Activated CD4-positive, alpha-beta T cell treated with anti-CD3 and anti-CD28 coated beads for 36 hours (primary cell): Measurements from ENCODE around the gene RARRES2. TPM values are rescaled to one million over a fixed set of nuclear protein-coding genes. Genes with fewer than 3 reads are reported as not detected.

Experiments used
- ATAC-seq: fragments of 200-7000 bp; cut with Tn5 transposase; one replicate; pipeline ENCODE4 v1.10.0; 2021; ENCODE audit warnings: mild to moderate bottlenecking, moderate library complexity
- CTCF ChIA-PET: fragments of 350-600 bp; sonication (Branson Sonifier 250); formaldehyde crosslinking; loops from one replicate; lab custom pipeline; 2021; ENCODE audit warnings: antibody characterized with exemption; lab: Charles Lee
- POLR2A ChIA-PET: fragments of 350-600 bp; sonication (Branson Sonifier 250); formaldehyde crosslinking; loops from one replicate; lab custom pipeline; 2021; ENCODE audit warnings: antibody characterized with exemption, inconsistent platforms; lab: Charles Lee
- DNase-seq: peaks from one replicate; pipeline ENCODE4 v3.0.0-alpha.2; 2020
- H3K27ac Mint-ChIP-seq: one replicate; pipeline ENCODE4 v1.8.0; 2021; ENCODE audit warnings: mixed read lengths
- H3K27me3 Mint-ChIP-seq: one replicate; pipeline ENCODE4 v1.8.0; 2021; ENCODE audit warnings: mixed read lengths
- H3K36me3 Mint-ChIP-seq: one replicate; pipeline ENCODE4 v1.8.0; 2021; ENCODE audit warnings: low read depth, mixed read lengths
- H3K4me1 Mint-ChIP-seq: one replicate; pipeline ENCODE4 v1.8.0; 2021; ENCODE audit warnings: mixed read lengths
- H3K4me3 Mint-ChIP-seq: one replicate; pipeline ENCODE4 v1.8.0; 2021; ENCODE audit warnings: mild to moderate bottlenecking, moderate library complexity, mixed read lengths
- H3K9me3 Mint-ChIP-seq: one replicate; pipeline ENCODE4 v1.8.0; 2021; ENCODE audit warnings: low read depth, mixed read lengths
- intact Hi-C, 2 experiments: fragments of 100-400 bp; cut with DNase I in 1 of 2; cut with micrococcal nuclease in 1 of 2; formaldehyde crosslinking; loops; one replicate each; pipeline versions ENCODE4 v1.14.2 to v1.15.1; 2022 to 2024; cut with DNase I, micrococcal nuclease
- total RNA-seq, 2 experiments: library from RNA; stranded (reverse); gene quantifications; one replicate each; pipeline ENCODE4 v1.2.3, GENCODE V29; 2021

RARRES2 gene
- total RNA-seq, 2 experiments from 2014 or later = not detected

- Mint-ChIP-seq H3K27me3 (no peaks in the 10 kb centered on the region), H3K4me1 (peaks cover 5% of the 10 kb centered on the region), H3K27ac (no peak overlapping the region), H3K36me3 (no peaks in the 10 kb centered on the region), H3K4me3 (no peak overlapping the region), H3K9me3 (no peaks in the 10 kb centered on the region)
- ChIA-PET POLR2A (no interaction called here), CTCF (no interaction called here)
- intact Hi-C loops = no loop called here
- DNase-seq (no peak), ATAC-seq (no peak)
Measured at GRCh38 chr7:150351587-150352194, 10.3 kb upstream of the RARRES2 start.

DNA sequence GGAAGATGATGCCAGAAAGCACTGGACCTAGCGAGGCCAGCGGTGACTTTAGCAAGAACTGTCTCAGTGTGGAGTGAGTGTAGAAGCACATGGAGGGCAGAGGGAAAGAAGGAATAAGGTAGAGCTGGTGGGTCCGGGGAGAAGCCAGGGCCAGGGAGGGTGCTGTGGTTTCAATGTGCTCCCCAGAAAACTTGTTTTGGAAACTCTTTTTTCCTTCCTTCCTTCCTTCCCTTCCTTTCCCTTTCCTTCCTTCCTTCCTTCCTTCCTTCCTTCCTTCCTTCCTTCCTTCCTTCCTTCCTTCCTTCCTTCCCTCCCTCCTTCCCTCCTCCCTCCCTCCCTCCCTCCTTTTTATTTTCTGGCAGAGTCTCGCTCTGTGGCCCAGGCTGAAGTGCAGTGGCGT lies 5.5 kb upstream of the RARRES2 start:
- DNase-seq (no peak), ATAC-seq (no peak)
- H3K4me1 Mint-ChIP-seq = no peaks in the 10 kb centered on the region
- peaks cover 5% of the 10 kb centered on the region for H3K36me3 Mint-ChIP-seq
- ChIA-PET POLR2A (no interaction called here), CTCF (no interaction called here)
- peaks cover 4% of the 10 kb centered on the region for H3K9me3 Mint-ChIP-seq
- intact Hi-C loops = no loop called here
- no peak overlapping the region for H3K27ac Mint-ChIP-seq
- no peak overlapping the region for H3K4me3 Mint-ChIP-seq
- H3K27me3 Mint-ChIP-seq = peaks cover 13% of the 10 kb centered on the region

GRCh38 chr7:150345012-150345411 lies 3.6 kb upstream of the RARRES2 start:
- Mint-ChIP-seq H3K36me3 (peaks cover 5% of the 10 kb centered on the region), H3K27ac (no peak overlapping the region), H3K27me3 (peaks cover 20% of the 10 kb centered on the region), H3K9me3 (peaks cover 4% of the 10 kb centered on the region), H3K4me3 (no peak overlapping the region), H3K4me1 (peaks cover 2% of the 10 kb centered on the region)
- ATAC-seq = no peak
- ChIA-PET POLR2A (no interaction called here), CTCF (interaction anchor here (0.7 to 2.0 kb wide), 3 partner anchors 10 to 104 kb away, joined by 3 to 11 read pairs (median 3); no protein-coding TSS in a partner anchor)
- no peak for DNase-seq
- intact Hi-C loops = no loop called here

GRCh38 chr7:150344299-150344698 lies 2.9 kb upstream of the RARRES2 start:
- H3K27ac Mint-ChIP-seq = no peak overlapping the region
- ATAC-seq (no peak), DNase-seq (no peak)
- H3K4me3 Mint-ChIP-seq = no peak overlapping the region
- H3K9me3 Mint-ChIP-seq = peaks cover 4% of the 10 kb centered on the region
- peaks cover 24% of the 10 kb centered on the region for H3K27me3 Mint-ChIP-seq
- intact Hi-C loops = no loop called here
- H3K36me3 Mint-ChIP-seq = peaks cover 5% of the 10 kb centered on the region
- ChIA-PET POLR2A (no interaction called here), CTCF (interaction anchor here (1.0 to 2.0 kb wide), 2 partner anchors 11 to 67 kb away, joined by 3 to 11 read pairs; no protein-coding TSS in a partner anchor)
- H3K4me1 Mint-ChIP-seq = peaks cover 2% of the 10 kb centered on the region

DNA sequence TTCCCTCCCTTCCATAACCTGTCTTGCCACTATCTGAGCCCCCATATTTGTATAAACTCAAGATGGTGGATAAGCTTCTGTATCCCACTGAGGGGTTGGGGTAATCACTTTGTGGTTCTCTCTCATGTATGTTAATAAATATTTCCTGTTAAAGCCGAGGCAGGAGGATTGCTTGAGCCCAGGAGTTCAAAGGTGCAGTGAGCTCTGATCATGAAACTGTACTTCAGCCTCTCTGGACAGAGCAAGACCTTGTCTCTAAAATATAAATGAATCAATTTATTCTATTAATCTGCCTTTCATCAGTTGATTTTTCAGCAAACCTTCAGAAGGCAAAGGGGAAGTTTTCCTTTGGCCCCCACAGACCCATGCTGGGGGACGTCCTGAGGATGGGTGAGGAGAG lies 1.8 kb upstream of the RARRES2 start:
- Mint-ChIP-seq H3K4me3 (no peak overlapping the region), H3K27ac (no peak overlapping the region), H3K36me3 (peaks cover 5% of the 10 kb centered on the region), H3K27me3 (peaks cover 24% of the 10 kb centered on the region), H3K4me1 (peaks cover 2% of the 10 kb centered on the region), H3K9me3 (peaks cover 4% of the 10 kb centered on the region)
- ChIA-PET CTCF (interaction anchor here (0.7 to 1.0 kb wide), 2 partner anchors 68 to 862 kb away, joined by 3 read pairs; no protein-coding TSS in a partner anchor), POLR2A (no interaction called here)
- intact Hi-C loops = no loop called here
- no peak for DNase-seq
- no peak for ATAC-seq

- ChIA-PET CTCF (no interaction called here), POLR2A (no interaction called here)
- Mint-ChIP-seq H3K27me3 (peaks cover 24% of the 10 kb centered on the region), H3K4me3 (no peak overlapping the region), H3K9me3 (peaks cover 4% of the 10 kb centered on the region), H3K4me1 (peaks cover 2% of the 10 kb centered on the region), H3K27ac (no peak overlapping the region), H3K36me3 (peaks cover 7% of the 10 kb centered on the region)
- intact Hi-C loops = no loop called here
- DNase-seq = no peak
- ATAC-seq = no peak
Measured at GRCh38 chr7:150342121-150342408, 636 bp upstream of the RARRES2 start.

DNA sequence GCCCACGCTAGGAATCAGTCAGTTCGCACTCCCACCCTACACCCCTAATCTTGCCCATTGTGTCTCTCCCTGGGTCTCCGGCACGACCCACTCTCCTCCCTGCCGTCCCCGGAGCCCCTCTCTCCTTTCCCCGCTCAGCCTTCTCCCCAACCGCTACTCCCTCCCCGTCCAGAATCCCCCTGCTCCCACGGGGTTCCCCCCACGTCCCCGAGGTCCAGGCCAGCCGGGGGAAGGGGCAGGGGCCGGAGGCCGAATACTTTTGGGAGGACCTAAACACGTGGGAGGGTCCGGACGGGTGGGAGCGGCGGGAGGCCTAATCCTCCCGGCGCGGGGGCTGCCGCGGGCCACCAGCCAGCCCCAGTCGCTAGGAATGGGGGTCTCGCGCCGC lies 560 bp downstream of the RARRES2 start:
- Mint-ChIP-seq H3K36me3 (peaks cover 9% of the 10 kb centered on the region), H3K27ac (no peak overlapping the region), H3K9me3 (peaks cover 4% of the 10 kb centered on the region), H3K27me3 (peaks cover 18% of the 10 kb centered on the region), H3K4me3 (no peak overlapping the region), H3K4me1 (peaks cover 2% of the 10 kb centered on the region)
- ChIA-PET CTCF (no interaction called here), POLR2A (no interaction called here)
- ATAC-seq (no peak), DNase-seq (no peak)
- intact Hi-C loops = no loop called here

DNA sequence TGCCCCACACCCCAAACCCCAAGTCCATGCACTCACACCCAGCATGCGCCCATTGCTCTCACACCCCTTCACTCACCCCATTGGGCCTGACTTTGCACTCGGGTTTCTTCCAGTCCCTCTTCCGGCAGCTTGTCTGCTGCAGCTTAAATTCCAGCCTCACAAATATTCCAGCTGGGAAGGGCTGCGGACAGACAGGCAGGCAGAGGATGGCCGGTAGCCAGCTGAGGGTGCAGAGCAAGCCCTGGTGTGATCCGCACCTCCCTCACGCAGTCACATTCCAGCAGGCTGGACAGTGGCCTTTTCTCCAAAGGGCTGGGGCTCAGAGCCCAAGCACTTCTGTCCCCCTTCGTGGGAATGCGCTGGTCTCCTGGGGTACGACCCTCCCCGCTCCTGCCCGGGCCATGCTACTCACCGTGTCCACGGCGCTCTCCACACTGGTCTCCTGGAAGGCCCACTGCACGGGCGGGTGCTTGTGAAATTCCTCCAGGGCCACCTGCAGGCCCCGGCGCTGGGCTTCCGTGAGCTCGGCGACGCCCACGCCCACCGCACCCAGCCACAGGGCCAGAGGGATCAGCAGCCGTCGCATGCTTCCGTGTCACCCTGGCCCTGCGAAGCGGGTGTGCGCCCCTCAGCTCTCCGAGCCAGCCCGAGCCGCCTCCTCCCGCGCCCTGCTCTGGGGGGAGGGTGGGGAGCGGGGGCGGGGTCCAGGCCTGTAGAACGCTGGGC lies 1.2 kb downstream of the RARRES2 start:
- Mint-ChIP-seq H3K9me3 (peaks cover 4% of the 10 kb centered on the region), H3K27me3 (peaks cover 18% of the 10 kb centered on the region), H3K27ac (no peak overlapping the region), H3K4me3 (no peak overlapping the region), H3K36me3 (peaks cover 9% of the 10 kb centered on the region), H3K4me1 (peaks cover 2% of the 10 kb centered on the region)
- DNase-seq (peak; percentile 29), ATAC-seq (peak; percentile 49)
- CTCF ChIA-PET = interaction anchor here (0.6 kb wide), 2 partner anchors 14 to 538 kb away, joined by 3 read pairs; no protein-coding TSS in a partner anchor
- POLR2A ChIA-PET = no interaction called here
- intact Hi-C loops = no loop called here

DNA sequence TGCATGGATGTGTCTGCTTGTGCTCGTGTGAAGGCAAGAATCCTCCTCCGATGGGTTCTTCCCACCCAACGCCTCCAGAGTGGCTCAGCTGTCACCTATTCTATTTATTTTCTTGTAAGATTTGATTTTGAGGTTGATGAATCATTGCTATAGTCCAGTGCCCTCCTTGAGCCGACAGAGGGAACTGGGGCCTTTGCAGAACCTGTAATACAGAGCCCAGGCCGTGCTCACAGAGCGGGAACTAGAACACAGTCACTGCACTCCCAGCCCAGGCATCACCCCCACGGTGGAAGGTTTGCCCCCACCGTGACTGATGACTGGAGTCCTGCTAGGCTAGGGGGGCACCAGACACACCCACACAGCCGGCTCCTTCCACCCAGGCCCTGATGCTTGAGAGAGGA lies 2.0 kb downstream of the RARRES2 start:
- ChIA-PET POLR2A (no interaction called here), CTCF (interaction anchor here (0.5 to 0.6 kb wide), 3 partner anchors 14 to 539 kb away, joined by 3 read pairs; no protein-coding TSS in a partner anchor)
- peaks cover 2% of the 10 kb centered on the region for H3K4me1 Mint-ChIP-seq
- intact Hi-C loops = no loop called here
- no peak overlapping the region for H3K27ac Mint-ChIP-seq
- DNase-seq = no peak
- peaks cover 4% of the 10 kb centered on the region for H3K9me3 Mint-ChIP-seq
- peaks cover 7% of the 10 kb centered on the region for H3K36me3 Mint-ChIP-seq
- H3K4me3 Mint-ChIP-seq = no peak overlapping the region
- ATAC-seq = no peak
- peaks cover 18% of the 10 kb centered on the region for H3K27me3 Mint-ChIP-seq

- ChIA-PET CTCF (no interaction called here), POLR2A (no interaction called here)
- ATAC-seq = no peak
- Mint-ChIP-seq H3K4me3 (no peak overlapping the region), H3K36me3 (peaks cover 4% of the 10 kb centered on the region), H3K4me1 (peaks cover 2% of the 10 kb centered on the region), H3K27me3 (peaks cover 15% of the 10 kb centered on the region), H3K27ac (no peak overlapping the region), H3K9me3 (no peaks in the 10 kb centered on the region)
- intact Hi-C loops = no loop called here
- DNase-seq = no peak
Measured at GRCh38 chr7:150338166-150338829, 3.1 kb downstream of the RARRES2 start.

GRCh38 chr7:150337659-150338081 lies 3.8 kb downstream of the RARRES2 start:
- CTCF ChIA-PET = no interaction called here

More at GRCh38 chr7:150337659-150338081, 3.8 kb downstream of the RARRES2 start:
- DNase-seq (no peak), ATAC-seq (no peak)
- Mint-ChIP-seq H3K36me3 (peaks cover 4% of the 10 kb centered on the region), H3K27ac (no peak overlapping the region), H3K27me3 (peaks cover 15% of the 10 kb centered on the region), H3K9me3 (no peaks in the 10 kb centered on the region), H3K4me1 (peaks cover 2% of the 10 kb centered on the region), H3K4me3 (no peak overlapping the region)
- POLR2A ChIA-PET = no interaction called here
- intact Hi-C loops = no loop called here
